Measurements from ENCODE around the gene SLC2A4.

The SLC2A4 gene

DNA sequence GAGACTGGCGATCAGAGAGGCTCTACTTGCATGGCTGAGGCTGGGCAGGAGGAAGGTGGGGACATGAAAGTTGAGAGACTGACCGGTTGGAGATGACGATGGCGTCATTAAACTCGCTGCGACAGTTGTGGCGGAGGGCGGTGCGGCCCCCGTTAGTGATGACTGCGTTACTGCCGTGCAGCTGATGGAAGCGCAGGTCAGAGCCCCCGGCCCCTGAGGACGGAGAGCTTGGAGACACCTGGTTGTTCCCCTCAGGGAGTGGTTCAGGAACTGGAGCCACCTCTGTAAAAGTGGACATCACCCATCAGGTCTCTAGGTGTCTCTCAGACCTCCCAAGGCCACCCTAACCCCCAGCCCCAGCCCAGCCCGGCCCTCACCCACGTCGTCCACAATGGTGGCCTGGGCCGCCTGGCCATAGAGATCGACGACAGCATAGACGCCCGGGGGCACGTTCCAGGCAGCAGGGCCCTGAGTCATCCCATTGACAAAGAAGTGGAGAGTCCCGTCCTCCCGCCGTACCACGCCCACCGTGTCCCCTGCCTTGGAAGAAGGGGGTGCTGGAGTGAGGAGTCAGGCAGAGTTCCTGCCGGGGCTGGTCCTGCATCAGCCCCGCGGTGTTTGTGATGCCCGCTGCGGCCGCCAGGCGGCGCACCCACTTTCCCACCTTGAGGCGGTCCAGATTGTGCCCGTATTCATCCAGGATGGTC is 42.4 kb downstream of the SLC2A4 start:
- peak; percentile 51 for ATAC-seq (ENCODE audit: low read depth)
- Histone ChIP-seq H3K27ac (ENCODE audit: poor library complexity, severe bottlenecking) (no peak overlapping the region), H3K4me1 (ENCODE audit: insufficient read depth, poor library complexity, severe bottlenecking) (no peaks in the 10 kb centered on the region), H3K4me3 (ENCODE audit: severe bottlenecking) (no peak overlapping the region), H3K9me3 (ENCODE audit: severe bottlenecking) (no peaks in the 10 kb centered on the region), H3K27me3 (ENCODE audit: insufficient read depth, poor library complexity, severe bottlenecking) (no peaks in the 10 kb centered on the region), H3K36me3 (ENCODE audit: low read depth) (peaks cover 61% of the 10 kb centered on the region)
- TF ChIP-seq, protein P1, sequence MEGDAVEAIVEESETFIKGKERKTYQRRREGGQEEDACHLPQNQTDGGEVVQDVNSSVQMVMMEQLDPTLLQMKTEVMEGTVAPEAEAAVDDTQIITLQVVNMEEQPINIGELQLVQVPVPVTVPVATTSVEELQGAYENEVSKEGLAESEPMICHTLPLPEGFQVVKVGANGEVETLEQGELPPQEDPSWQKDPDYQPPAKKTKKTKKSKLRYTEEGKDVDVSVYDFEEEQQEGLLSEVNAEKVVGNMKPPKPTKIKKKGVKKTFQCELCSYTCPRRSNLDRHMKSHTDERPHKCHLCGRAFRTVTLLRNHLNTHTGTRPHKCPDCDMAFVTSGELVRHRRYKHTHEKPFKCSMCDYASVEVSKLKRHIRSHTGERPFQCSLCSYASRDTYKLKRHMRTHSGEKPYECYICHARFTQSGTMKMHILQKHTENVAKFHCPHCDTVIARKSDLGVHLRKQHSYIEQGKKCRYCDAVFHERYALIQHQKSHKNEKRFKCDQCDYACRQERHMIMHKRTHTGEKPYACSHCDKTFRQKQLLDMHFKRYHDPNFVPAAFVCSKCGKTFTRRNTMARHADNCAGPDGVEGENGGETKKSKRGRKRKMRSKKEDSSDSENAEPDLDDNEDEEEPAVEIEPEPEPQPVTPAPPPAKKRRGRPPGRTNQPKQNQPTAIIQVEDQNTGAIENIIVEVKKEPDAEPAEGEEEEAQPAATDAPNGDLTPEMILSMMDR (IDR thresholded peaks at IDR 0.05; ENCODE audit: poor library complexity, severe bottlenecking): peak; percentile 73
- no peak for DNase-seq (ENCODE audit: low spot score)

DNA sequence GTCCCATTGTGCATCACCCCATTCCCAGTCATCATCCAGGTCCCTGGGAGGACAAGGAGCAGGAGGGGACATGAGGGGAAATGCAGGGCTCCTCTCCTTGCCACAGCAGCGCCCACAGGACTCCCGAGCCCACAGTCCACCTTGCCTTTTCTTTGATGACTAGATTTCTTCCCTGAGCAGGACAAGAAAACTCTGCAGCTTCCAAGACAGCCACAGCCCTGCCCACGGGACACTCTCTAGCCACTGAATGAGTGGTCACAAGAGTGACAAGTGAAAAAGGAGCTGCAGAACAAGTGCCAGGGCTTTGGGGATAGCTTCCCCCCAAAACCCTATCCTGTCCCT is 42.9 kb downstream of the SLC2A4 start:
- Histone ChIP-seq H3K27ac (ENCODE audit: poor library complexity, severe bottlenecking) (no peak overlapping the region), H3K4me3 (ENCODE audit: severe bottlenecking) (no peak overlapping the region), H3K9me3 (ENCODE audit: severe bottlenecking) (no peaks in the 10 kb centered on the region), H3K4me1 (ENCODE audit: insufficient read depth, poor library complexity, severe bottlenecking) (no peaks in the 10 kb centered on the region), H3K27me3 (ENCODE audit: insufficient read depth, poor library complexity, severe bottlenecking) (no peaks in the 10 kb centered on the region), H3K36me3 (ENCODE audit: low read depth) (peaks cover 59% of the 10 kb centered on the region)
- ATAC-seq (ENCODE audit: low read depth) (no peak), DNase-seq (ENCODE audit: low spot score) (no peak)
- TF ChIP-seq, protein P1 (IDR thresholded peaks at IDR 0.05; ENCODE audit: poor library complexity, severe bottlenecking): peak; percentile 53

DNA sequence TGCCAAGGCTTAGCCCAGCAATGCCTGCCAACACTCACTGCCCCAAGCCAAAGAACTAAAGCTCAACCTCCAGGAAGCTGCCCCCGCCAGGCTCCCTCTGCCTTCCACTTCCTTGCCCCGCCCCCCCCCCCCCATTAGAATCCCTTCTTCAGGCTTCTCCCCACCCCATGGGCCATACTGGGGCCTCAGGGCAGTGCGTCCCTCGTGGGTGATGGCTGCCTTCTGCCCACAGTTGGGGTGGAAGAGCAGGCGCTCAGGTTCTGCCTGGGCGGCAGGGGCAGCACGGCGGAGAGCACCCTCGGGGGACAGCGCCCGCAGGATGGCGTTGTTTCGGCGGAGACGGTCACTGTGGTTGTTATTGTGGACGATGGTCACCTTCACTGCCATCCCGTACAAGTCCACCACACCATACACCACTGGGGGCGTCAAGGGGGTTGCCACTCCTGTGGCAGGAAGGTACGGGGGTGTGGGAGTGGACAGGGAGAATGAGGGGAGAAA is 43.6 kb downstream of the SLC2A4 start:
- ATAC-seq (ENCODE audit: low read depth) (no peak), DNase-seq (ENCODE audit: low spot score) (no peak)
- Histone ChIP-seq H3K27ac (ENCODE audit: poor library complexity, severe bottlenecking) (no peak overlapping the region), H3K36me3 (ENCODE audit: low read depth) (peaks cover 56% of the 10 kb centered on the region), H3K4me3 (ENCODE audit: severe bottlenecking) (no peak overlapping the region), H3K4me1 (ENCODE audit: insufficient read depth, poor library complexity, severe bottlenecking) (no peaks in the 10 kb centered on the region), H3K9me3 (ENCODE audit: severe bottlenecking) (no peaks in the 10 kb centered on the region), H3K27me3 (ENCODE audit: insufficient read depth, poor library complexity, severe bottlenecking) (no peaks in the 10 kb centered on the region)
- TF ChIP-seq, protein P1 (IDR thresholded peaks at IDR 0.05; ENCODE audit: poor library complexity, severe bottlenecking): no peak

DNA sequence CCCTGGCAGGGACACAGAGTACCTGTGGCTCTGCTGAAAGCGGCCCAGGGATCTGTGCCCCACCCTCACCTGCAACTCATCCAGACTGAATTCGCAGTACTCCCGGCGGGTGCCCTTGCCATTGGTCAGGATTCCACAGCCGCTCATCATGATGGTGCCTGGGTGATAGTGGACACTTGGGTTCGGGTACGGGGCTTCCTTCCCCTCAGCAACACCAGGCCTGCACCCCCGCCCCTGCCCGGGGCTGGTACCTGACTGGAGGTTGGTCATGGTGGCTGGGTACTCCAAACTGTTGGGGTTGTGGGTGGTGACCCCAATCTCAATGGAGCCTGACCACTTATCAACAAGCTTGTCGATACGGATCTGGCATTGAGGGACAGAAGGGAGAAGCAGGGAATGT is 44.7 kb downstream of the SLC2A4 start:
- H3K36me3 ChIP-seq (ENCODE audit: low read depth): peaks cover 45% of the 10 kb centered on the region
- no peaks in the 10 kb centered on the region for H3K9me3 ChIP-seq (ENCODE audit: severe bottlenecking)
- TF ChIP-seq, protein P1 (IDR thresholded peaks at IDR 0.05; ENCODE audit: poor library complexity, severe bottlenecking): no peak
- ATAC-seq (ENCODE audit: low read depth) (no peak), DNase-seq (ENCODE audit: low spot score) (no peak)
- H3K27ac ChIP-seq (ENCODE audit: poor library complexity, severe bottlenecking): no peak overlapping the region
- H3K4me3 ChIP-seq (ENCODE audit: severe bottlenecking): no peak overlapping the region
- no peaks in the 10 kb centered on the region for H3K27me3 ChIP-seq (ENCODE audit: insufficient read depth, poor library complexity, severe bottlenecking)
- H3K4me1 ChIP-seq (ENCODE audit: insufficient read depth, poor library complexity, severe bottlenecking): no peaks in the 10 kb centered on the region

DNA sequence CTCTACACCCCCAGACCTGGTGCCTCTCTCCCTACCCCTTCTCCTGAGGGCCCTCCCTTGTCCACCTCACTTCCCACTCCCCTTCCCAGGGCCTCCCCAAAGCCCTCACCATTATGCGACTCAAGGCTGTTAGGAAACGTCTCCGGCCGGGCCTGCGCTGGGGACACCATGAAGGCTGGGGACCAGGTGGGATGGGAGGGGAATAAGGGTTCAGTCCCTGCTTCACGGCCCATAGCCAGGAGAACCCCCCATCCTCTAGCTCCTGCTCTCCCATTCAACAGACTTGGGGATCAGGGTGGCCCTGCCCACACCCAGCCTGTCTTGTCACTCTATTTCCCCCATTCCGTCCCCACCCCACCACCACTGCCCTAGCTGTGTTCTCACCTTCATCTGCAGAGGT is 45.5 kb downstream of the SLC2A4 start:
- Histone ChIP-seq H3K9me3 (ENCODE audit: severe bottlenecking) (no peaks in the 10 kb centered on the region), H3K36me3 (ENCODE audit: low read depth) (peaks cover 36% of the 10 kb centered on the region), H3K4me1 (ENCODE audit: insufficient read depth, poor library complexity, severe bottlenecking) (no peaks in the 10 kb centered on the region), H3K27ac (ENCODE audit: poor library complexity, severe bottlenecking) (no peak overlapping the region), H3K4me3 (ENCODE audit: severe bottlenecking) (no peak overlapping the region), H3K27me3 (ENCODE audit: insufficient read depth, poor library complexity, severe bottlenecking) (no peaks in the 10 kb centered on the region)
- ATAC-seq (ENCODE audit: low read depth) (no peak), DNase-seq (ENCODE audit: low spot score) (no peak)
- TF ChIP-seq, protein P1 (IDR thresholded peaks at IDR 0.05; ENCODE audit: poor library complexity, severe bottlenecking): no peak
